ENCODE results near the gene FAF1.

Gene FAF1

GRCh38 chr1:50488876-50489275 is 471.2 kb downstream of the FAF1 start:
- H3K27ac Mint-ChIP-seq = no peak overlapping the region
- peaks cover 9% of the 10 kb centered on the region for H3K4me1 Mint-ChIP-seq (ENCODE audit: low read depth)
- intact Hi-C loops (cut with micrococcal nuclease) = no loop called here
- peaks cover 28% of the 10 kb centered on the region for H3K9me3 Mint-ChIP-seq
- peaks cover 42% of the 10 kb centered on the region for H3K36me3 Mint-ChIP-seq (ENCODE audit: low read depth)
- no peaks in the 10 kb centered on the region for H3K27me3 Mint-ChIP-seq
- H3K4me3 Mint-ChIP-seq = no peak overlapping the region

GRCh38 chr1:50488356-50488755 is 471.7 kb downstream of the FAF1 start:
- Mint-ChIP-seq H3K27ac (no peak overlapping the region), H3K9me3 (peaks cover 28% of the 10 kb centered on the region), H3K27me3 (no peaks in the 10 kb centered on the region), H3K4me3 (no peak overlapping the region), H3K4me1 (ENCODE audit: low read depth) (peaks cover 9% of the 10 kb centered on the region), H3K36me3 (ENCODE audit: low read depth) (peaks cover 42% of the 10 kb centered on the region)
- intact Hi-C loops (cut with micrococcal nuclease) = no loop called here

- H3K27ac Mint-ChIP-seq = no peak overlapping the region
- intact Hi-C loops (cut with micrococcal nuclease) = no loop called here
- H3K9me3 Mint-ChIP-seq = peaks cover 28% of the 10 kb centered on the region
- no peak overlapping the region for H3K4me3 Mint-ChIP-seq
- H3K36me3 Mint-ChIP-seq (ENCODE audit: low read depth) = peaks cover 42% of the 10 kb centered on the region
- H3K27me3 Mint-ChIP-seq = no peaks in the 10 kb centered on the region
- peaks cover 9% of the 10 kb centered on the region for H3K4me1 Mint-ChIP-seq (ENCODE audit: low read depth)
Measured at GRCh38 chr1:50487725-50488124, 472.3 kb downstream of the FAF1 start.

DNA sequence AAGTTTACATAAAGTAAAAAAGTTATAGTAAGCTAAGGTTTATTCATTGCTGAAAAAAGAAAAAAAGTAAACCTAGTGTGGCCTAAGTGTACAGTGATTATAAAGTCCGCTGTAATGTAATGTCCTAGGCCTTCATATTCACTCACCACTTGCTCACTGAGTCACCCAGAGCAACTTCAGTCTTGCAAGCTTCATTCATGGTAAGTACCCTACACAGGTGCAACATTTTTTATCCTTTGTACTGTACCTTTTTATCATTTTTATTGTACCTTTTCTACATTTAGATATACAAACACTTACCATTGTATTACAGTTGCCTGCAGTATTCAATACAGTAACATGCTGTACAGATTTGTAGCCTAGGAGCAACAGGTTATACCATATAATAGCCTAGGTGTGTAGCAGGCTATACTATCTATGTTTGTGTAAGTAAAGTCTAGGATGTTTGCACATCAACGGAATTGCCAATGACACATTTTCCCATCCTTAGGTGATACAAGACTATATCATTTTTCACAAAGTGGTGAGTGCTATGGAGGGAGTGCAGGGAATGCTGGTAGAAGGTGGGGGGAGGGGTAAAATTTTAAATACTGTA is 478.8 kb downstream of the FAF1 start:
- no peaks in the 10 kb centered on the region for H3K4me1 Mint-ChIP-seq (ENCODE audit: low read depth)
- no peak overlapping the region for H3K4me3 Mint-ChIP-seq
- no peaks in the 10 kb centered on the region for H3K27me3 Mint-ChIP-seq
- peaks cover 10% of the 10 kb centered on the region for H3K9me3 Mint-ChIP-seq
- no peak overlapping the region for H3K27ac Mint-ChIP-seq
- intact Hi-C loops (cut with micrococcal nuclease) = no loop called here
- peaks cover 17% of the 10 kb centered on the region for H3K36me3 Mint-ChIP-seq (ENCODE audit: low read depth)

DNA sequence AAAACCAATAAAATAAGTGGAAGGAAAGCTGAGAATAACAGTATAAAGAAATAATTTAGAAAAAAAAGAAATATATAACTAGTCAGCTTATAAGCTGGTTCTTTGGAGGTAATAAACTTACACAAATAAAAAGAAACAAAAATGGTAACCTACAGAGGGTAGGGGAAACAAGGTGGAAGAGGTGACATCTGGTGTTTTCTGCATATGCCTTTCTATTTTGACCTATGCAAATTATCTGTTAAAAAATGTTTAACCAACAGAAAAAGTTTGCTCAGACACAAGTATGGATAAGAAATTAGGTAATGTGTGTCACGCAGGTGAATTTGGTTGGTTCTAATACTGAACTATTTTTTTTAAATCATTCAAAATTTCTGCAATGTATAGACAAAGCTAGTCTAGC is 483.3 kb downstream of the FAF1 start:
- Mint-ChIP-seq H3K36me3 (ENCODE audit: low read depth) (peaks cover 28% of the 10 kb centered on the region), H3K4me1 (ENCODE audit: low read depth) (no peaks in the 10 kb centered on the region), H3K9me3 (no peaks in the 10 kb centered on the region), H3K27me3 (no peaks in the 10 kb centered on the region), H3K27ac (no peak overlapping the region), H3K4me3 (no peak overlapping the region)
- intact Hi-C loops (cut with micrococcal nuclease) = no loop called here

- Mint-ChIP-seq H3K4me1 (ENCODE audit: low read depth) (no peaks in the 10 kb centered on the region), H3K36me3 (ENCODE audit: low read depth) (peaks cover 27% of the 10 kb centered on the region), H3K9me3 (no peaks in the 10 kb centered on the region), H3K4me3 (no peak overlapping the region), H3K27me3 (no peaks in the 10 kb centered on the region), H3K27ac (no peak overlapping the region)
- intact Hi-C loops (cut with micrococcal nuclease) = no loop called here
Measured at GRCh38 chr1:50474859-50475809, 484.9 kb downstream of the FAF1 start.

- intact Hi-C loops (cut with micrococcal nuclease) = no loop called here
- Mint-ChIP-seq H3K27ac (no peak overlapping the region), H3K4me1 (ENCODE audit: low read depth) (no peaks in the 10 kb centered on the region), H3K36me3 (ENCODE audit: low read depth) (peaks cover 33% of the 10 kb centered on the region), H3K9me3 (no peaks in the 10 kb centered on the region), H3K27me3 (no peaks in the 10 kb centered on the region), H3K4me3 (no peak overlapping the region)
Measured at GRCh38 chr1:50473513-50473912, 486.6 kb downstream of the FAF1 start.

DNA sequence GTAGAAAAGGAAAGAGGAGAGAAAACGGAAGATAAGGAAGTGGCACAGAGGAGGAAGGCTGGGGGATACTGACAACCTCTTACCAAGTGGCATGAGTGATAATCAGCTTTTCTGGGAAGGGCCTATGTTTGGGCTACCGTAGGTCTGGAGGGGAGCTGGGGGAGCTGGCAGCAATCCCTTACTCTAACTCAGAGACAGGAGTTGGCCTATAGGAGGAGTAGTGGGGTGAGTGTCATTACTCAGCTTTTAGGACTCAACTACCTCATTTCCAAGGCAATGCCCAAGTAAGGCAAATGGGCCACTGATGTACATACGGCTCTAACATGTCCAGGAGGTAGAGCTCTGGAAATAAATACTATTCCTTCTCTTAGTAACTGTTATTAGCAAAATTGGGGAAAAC is 488.1 kb downstream of the FAF1 start:
- Mint-ChIP-seq H3K27me3 (no peaks in the 10 kb centered on the region), H3K4me3 (no peak overlapping the region), H3K4me1 (ENCODE audit: low read depth) (no peaks in the 10 kb centered on the region), H3K9me3 (no peaks in the 10 kb centered on the region), H3K27ac (no peak overlapping the region), H3K36me3 (ENCODE audit: low read depth) (peaks cover 33% of the 10 kb centered on the region)
- intact Hi-C loops (cut with micrococcal nuclease) = no loop called here

DNA sequence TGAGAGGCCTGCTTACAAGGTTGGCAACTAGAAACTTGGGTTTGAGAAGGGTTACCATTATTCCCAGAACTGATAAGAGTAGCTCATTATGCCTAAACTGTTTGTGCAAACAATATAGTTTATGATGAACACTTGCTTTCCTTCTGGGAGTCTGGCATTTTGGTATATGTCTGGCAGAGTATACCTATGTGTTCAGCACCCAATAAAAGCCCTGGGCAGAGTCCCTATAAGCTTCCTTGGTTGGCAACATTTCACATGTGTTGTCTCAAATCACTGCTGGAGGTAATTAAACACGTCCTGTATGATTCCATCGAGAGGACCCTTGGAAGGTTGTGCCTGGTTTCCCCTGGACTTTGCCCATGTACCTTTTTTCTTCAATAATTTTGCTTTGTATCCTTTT is 497.1 kb downstream of the FAF1 start:
- Mint-ChIP-seq H3K4me3 (no peak overlapping the region), H3K4me1 (ENCODE audit: low read depth) (peaks cover 7% of the 10 kb centered on the region), H3K36me3 (ENCODE audit: low read depth) (peaks cover 6% of the 10 kb centered on the region), H3K27me3 (no peaks in the 10 kb centered on the region), H3K27ac (no peak overlapping the region), H3K9me3 (no peaks in the 10 kb centered on the region)
- intact Hi-C loops (cut with micrococcal nuclease) = no loop called here

DNA sequence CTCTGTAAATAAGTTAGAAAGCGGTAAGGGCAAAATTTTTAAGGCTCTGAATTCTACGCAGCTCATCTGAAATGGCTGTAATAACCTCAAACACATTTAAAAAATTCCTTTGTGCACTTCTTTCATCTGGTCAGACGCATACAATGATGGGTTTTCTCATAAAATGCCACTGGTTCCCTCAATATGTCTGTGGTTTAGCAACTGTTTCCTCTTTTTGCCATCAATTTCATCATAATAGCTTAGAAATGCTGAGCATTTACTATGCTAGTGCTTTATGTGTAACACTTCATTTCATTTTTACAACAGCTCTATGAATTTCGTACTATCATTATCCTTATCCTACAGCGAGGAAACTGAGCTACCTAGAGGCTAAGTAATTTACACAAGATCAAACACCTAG is 501.6 kb downstream of the FAF1 start:
- peaks cover 7% of the 10 kb centered on the region for H3K36me3 Mint-ChIP-seq (ENCODE audit: low read depth)
- no peak overlapping the region for H3K4me3 Mint-ChIP-seq
- peaks cover 16% of the 10 kb centered on the region for H3K4me1 Mint-ChIP-seq (ENCODE audit: low read depth)
- no peak overlapping the region for H3K27ac Mint-ChIP-seq
- no peaks in the 10 kb centered on the region for H3K27me3 Mint-ChIP-seq
- intact Hi-C loops (cut with micrococcal nuclease) = no loop called here
- no peaks in the 10 kb centered on the region for H3K9me3 Mint-ChIP-seq

DNA sequence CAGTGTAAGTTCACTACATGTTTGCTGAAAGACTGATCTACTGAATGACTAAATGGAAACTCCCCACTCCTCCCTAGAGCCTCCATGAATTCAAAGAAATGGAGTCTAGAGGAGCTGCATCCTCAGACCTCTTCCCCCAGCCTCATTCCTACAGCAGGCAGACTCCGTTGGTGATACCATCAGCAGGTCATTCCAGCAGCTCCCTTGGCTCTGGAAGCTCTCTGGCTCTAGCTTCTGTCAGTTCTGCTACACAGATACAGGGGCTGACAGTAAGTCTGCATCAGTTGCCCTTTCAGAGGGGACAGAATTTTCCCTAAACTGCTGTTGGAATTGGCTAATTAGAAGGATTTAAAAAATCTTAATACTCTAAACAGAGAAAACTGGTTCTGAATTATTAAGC is 505.2 kb downstream of the FAF1 start:
- Mint-ChIP-seq H3K9me3 (no peaks in the 10 kb centered on the region), H3K27ac (no peak overlapping the region), H3K36me3 (ENCODE audit: low read depth) (peaks cover 13% of the 10 kb centered on the region)

DNA sequence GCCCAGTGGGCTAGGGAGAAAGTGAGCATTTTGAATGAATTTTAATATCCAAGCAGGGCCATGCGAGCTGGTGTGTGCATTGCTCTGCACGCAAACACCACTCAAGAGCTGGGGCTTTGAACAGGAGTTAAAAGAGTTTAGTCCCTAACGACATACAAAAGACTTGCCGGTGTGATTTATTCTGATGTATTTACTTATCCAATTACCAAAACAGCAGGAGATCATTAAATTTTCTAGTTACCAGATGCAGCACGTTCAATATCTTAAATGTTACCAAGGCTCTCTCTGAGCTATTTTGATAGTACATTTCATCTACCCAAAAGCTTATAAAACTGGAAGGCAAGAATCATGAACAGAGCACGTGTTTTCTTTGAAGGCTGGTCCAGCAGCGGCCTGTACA is 506.8 kb downstream of the FAF1 start:
- Mint-ChIP-seq H3K4me3 (no peak overlapping the region), H3K9me3 (no peaks in the 10 kb centered on the region), H3K27ac (no peak overlapping the region), H3K4me1 (ENCODE audit: low read depth) (peaks cover 10% of the 10 kb centered on the region), H3K27me3 (no peaks in the 10 kb centered on the region), H3K36me3 (ENCODE audit: low read depth) (peaks cover 13% of the 10 kb centered on the region)
- intact Hi-C loops (cut with micrococcal nuclease) = no loop called here

More for the DNA sequence above, 505.2 kb downstream of the FAF1 start:
- Mint-ChIP-seq H3K4me3 (no peak overlapping the region), H3K27me3 (no peaks in the 10 kb centered on the region), H3K4me1 (ENCODE audit: low read depth) (peaks cover 16% of the 10 kb centered on the region)
- intact Hi-C loops (cut with micrococcal nuclease) = no loop called here

GRCh38 chr1:50452700-50453099 is 507.4 kb downstream of the FAF1 start:
- intact Hi-C loops (cut with micrococcal nuclease) = no loop called here
- no peak overlapping the region for H3K27ac Mint-ChIP-seq
- H3K4me1 Mint-ChIP-seq (ENCODE audit: low read depth) = peaks cover 10% of the 10 kb centered on the region
- no peaks in the 10 kb centered on the region for H3K27me3 Mint-ChIP-seq
- H3K36me3 Mint-ChIP-seq (ENCODE audit: low read depth) = peaks cover 13% of the 10 kb centered on the region
- no peak overlapping the region for H3K4me3 Mint-ChIP-seq
- no peaks in the 10 kb centered on the region for H3K9me3 Mint-ChIP-seq

DNA sequence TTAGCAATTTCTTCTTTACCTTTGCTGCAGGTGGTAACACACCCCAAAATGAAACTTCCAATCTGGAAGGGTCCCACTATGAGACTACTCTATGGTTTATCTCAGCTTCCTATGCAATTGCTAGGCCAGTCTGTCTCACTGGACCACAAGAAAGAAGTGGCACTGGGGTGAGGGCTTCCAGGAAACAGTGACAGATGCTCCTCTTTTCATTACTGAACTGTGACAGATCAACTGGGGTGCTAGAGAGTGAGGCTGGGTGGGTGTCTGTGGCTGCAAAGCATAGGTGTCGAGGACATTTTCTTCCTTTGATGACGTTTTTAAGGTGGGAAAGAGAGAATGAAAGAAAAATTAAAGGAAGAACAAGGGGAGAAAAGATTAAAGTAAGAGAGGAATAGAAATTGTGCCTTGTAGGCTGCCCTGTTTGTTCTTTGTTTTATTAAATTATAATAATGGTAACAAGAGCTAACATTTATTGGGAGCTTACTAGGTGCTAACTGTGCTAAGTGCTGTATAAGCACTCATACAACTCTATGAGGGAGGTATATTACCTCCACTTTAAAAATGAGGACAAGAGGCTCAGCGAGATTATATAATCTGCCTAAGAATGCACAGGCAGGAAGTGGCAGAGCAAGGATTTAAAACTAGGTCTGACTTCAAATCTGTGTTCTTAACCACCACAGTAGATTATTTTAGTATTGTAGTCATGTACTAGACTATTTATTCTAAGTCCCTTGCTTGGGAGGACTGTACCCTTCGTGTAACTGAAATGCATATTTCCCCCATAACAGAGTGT is 509.0 kb downstream of the FAF1 start:
- Mint-ChIP-seq H3K27me3 (no peaks in the 10 kb centered on the region), H3K4me1 (ENCODE audit: low read depth) (no peaks in the 10 kb centered on the region), H3K36me3 (ENCODE audit: low read depth) (peaks cover 13% of the 10 kb centered on the region), H3K4me3 (no peak overlapping the region), H3K9me3 (no peaks in the 10 kb centered on the region), H3K27ac (no peak overlapping the region)
- intact Hi-C loops (cut with micrococcal nuclease) = no loop called here
